GM18511 (cell line): Measurements from ENCODE around the gene HEATR3.
"Not testable (repeated sequence)": the region's sequence is repeated elsewhere in the genome, so short reads cannot be mapped to it uniquely, and the experiment has no call there.

Experiments
- ATAC-seq: cut with Tn5 transposase; IDR thresholded peaks from one replicate; pipeline ENCODE4 v1.9.1; 2021; ENCODE audit warnings: mild to moderate bottlenecking, moderate library complexity; ENCODE audit not compliant: unreplicated experiment

HEATR3 gene

DNA sequence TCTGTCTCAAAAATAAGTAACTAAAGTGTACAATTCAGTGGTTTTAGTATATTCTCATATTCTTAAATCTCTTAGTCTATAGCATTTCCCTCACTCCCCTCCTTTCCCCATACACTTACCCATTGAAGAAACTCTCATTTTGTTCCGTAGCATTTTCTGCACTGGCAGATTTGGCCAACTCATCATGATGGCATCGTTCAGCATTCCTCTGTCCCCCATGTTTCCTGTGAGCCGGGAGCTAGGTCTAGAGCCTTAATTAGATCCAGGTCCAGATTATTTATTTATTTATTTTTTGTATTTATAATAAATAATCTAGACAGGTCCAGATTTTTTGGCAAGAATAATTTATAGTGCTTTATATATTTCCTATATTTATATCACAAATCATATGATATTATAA lies 31.0 kb downstream of the HEATR3 start:
- no peak for ATAC-seq

DNA sequence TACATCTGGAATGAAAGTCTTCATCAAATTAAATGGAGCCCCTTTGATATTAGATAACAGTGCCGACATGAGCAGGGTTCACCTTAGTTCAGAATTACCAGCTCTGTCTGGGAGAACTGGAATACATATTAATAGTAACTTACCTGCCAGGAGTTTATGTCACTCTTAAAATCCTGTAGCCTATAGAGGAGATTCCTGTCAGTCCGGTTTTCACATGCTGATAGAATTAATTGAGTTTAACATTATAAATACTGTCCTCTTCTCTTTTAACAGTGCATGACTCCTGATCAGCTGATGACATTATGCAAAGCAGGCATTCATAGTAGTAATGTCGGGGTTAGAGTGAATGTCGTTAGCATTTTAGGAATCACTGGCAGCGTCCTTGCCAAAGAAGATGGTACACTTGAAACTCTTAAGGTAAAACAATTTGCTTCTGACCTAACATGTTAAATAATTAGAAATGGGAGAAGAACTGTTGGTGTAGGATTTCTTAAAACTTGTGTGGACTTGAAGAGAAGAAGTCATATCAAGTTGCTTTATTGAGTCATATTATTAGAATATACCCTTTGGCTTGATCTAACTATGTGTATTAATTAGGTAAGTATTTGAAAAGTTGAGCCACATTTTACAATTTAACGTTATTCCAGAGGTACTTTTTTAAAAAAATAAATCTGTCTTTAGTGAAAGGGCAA lies 34.3 kb downstream of the HEATR3 start:
- ATAC-seq: no peak

DNA sequence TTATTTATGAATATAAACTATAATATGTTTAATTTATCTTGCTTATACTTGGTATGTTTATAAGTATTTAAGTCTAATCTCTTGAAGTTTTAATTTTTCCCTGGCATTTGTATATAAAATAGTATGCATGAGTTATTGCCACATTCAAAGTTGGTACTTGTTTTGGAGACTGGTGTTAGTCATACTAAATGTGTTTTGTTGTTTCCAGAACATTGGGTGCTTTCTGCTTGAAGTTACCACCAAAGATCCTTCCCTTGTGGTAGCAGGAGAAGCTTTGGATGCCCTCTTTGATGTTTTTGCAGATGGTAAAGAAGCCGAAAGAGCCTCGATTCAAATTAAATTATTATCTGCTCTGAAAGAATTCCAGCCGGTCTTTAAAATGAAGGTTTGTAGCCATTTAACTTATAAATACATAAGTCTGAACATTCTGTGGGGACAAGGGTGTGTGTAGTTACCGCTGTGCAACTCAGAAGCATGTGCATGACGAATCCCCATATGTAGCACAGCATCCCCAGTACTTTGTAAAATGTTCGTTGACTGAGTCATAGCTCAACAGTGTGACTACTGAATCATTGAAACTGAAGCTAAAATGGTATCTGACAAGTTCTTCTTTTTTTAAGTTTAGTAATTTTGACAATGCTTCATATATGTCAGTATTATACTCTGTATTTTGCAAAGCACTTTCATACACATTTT lies 36.4 kb downstream of the HEATR3 start:
- no peak for ATAC-seq

DNA sequence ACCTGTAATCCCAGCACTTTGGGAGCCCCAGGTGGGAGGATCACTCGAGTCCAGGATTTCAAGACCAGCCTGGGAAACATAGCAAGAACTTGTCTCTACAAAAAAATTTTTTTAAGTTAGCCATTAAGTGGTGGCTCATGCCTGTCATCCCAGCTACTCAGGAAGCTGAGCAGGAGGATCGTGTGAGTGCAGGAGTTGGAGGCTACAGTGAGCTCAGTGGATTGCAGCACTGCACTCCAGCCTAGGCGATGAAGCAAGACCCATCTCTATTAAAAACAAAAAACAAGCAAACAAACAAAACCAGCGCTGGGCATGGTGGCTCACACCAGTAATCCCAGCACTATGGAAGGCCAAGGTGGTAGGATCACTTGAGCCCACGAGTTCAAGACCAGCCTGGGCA lies 38.0 kb downstream of the HEATR3 start:
- ATAC-seq: no peak

DNA sequence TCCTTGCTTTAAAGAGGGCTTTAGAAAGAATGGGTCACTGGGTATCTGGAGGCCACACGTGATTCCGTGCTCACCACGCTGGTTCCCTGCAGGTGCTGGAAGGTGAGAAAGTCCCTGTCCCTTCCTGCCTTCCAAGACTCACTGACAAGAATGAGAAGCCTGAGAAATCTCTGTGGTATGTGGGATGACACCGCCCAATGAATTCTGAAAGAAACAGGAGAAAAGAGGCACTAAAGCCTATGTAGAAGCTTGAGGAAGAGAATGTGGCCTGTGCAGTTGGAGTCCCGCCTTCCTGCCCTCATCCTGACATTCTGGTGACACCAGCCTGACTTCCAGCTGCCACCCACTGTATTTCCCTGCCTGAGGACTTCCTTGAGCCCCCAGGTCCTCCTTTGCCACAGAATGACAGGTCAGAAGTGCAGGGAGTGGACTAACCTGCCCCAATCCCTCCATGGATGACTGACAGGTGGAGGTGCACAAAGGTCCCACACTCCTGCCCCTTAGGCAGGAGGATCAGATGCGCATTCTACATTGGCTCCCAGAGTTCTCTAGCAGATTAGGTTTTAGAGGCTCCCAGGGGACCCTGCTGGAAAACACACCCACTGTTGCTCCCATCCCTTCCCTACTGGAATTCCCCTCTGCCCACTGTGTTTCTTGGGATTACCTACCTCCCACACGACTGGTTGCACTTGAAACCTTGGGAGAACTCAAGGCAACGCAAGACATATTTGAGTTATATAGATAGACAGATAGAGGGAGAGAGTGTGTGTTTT lies 48.8 kb downstream of the HEATR3 start:
- ATAC-seq: no peak

DNA sequence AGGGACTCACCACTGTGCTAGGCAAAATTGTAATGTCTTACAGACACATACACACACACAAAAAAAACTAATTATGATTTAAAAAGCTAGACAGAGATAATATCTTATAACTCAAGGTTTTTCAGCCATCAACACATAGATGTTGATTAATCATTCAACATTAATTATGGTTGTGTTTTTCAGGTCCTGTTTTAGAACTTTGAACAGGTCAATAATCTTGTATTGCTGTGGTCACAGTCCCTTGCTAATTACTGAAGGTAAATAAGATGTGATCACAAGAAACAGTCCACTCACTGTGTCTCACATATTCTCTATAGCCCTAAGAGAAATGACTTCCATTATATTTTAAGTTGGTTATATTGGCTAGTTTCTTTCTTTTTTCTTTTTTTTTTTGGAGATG lies 54.9 kb downstream of the HEATR3 start:
- ATAC-seq: no peak

DNA sequence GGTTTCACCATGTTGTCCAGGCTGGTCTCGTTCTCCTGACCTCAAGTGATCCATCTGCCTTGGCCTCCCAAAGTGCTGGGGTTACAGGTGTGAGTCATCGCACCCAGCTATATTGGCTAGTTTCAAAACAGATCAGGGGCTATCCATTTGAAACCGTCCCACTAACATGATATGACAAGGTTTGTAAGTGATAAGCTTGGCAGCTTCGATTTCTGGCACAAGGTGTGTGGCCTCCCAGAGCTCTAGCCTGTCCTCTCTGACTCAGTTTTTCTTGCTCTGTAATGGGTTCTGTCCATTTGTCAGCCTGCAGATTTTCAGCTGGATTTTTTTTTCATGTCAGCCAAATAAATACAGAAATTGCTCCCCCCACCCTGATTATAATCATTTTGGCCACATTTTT lies 55.5 kb downstream of the HEATR3 start:
- ATAC-seq: peak; percentile 73

DNA sequence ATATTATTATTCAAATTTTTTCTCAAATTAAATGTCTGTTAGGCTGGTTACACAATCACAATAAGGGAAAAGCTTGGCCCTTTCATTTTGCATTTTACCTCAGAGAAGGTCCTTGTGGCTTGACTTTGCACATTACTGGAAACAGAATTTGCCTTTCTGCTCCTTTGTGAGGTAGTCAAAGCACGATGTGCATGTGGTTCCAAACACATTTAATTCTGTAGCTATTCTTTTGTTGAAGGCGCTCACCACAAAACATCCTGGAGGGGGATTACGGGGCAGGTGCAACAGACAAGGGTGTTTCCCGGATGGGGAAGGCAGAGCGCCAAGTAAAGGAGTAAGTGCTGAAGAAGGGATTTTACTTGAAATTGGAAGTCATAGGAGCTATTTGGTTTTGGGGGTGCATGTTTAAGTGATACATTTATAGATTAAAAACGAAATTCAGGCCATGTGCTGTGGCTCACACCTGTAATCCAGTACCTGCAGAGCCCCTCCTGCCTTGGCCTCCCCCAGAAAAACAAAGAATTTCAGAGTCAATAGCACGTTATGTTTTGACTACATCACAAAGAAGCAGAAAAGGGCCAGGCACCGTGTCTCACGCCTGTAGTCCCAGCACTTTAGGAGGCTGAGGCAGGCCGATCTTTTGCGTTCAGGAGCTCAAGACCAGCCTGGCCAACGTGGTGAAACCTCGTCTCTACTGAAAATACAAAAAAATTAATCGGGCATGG lies 56.1 kb downstream of the HEATR3 start:
- ATAC-seq: peak; percentile 62

DNA sequence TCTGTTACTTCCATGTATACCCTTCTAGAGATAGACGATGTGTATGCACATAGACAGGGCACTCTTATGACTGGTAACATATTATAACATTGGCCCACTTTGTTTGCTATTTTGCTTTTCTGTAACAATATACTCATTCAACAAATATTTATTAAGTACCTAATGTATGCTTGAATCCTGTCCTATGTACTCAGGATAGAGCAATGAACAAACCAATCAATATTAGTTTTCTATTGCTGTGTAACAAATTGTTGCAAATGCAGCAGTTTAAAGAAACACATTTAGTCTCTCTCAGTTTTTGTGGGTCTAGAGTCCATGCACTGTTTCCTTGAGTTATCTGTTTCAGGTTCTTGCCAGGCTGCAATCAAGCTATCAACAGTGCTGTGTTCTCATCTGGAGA lies 57.6 kb downstream of the HEATR3 start:
- ATAC-seq: no peak

DNA sequence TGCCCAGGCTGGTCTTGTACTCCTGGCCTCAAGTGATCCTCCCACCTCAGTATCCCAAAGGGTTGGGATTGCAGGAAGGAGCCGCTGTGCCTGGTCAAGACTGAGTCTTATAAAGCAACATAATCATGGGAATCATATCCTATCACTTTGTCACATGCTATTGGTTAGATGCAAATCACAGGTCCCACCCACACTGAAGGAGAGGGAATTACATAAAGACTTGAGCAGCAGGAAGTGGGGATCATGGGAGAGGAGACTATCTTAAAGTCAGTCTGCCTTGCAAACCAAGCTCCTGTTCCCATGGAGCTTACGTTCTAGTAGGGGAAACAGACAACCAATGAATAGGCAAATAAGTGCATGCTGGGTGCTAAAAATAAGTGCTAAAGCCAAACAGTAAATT lies 59.0 kb downstream of the HEATR3 start:
- ATAC-seq: no peak

DNA sequence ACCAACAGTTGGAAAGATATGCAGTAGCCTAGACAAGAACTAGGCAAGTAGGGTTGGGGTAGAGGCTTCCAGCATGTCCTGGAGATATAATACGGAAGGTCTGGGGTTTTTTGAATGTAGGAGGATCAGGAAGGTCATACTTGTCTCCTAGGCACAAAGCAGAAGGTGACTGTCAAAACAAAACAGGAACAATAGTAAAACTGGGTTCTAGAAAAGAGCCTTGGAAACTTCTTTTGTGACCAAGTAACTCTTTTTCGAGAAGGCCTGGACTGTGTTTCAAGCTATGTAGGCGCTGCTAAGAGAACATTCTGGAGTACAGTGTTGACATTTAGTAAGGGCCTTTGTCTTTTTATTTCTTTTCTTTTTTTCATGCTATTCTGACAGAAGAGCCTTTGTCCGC lies 60.4 kb downstream of the HEATR3 start:
- no peak for ATAC-seq

DNA sequence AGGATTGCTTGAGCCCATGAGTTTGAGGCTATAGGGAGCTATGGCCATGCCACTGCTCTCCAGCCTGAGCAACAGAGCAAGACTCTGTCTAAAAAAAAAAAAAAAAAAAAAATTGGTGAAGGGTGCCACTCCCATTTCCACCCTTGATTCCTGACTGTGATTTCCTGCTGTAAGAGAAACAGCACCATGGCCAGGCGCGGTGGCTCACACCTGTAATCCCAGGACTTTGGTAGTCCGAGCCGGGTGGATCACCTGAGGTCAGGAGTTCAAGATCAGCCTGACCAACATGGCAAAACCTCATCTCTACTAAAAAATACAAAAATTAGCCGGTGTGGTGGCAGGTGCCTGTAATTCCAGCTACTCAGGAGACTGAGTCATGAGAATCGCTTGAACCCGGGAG lies 66.8 kb downstream of the HEATR3 start:
- not testable (repeated sequence) for ATAC-seq

DNA sequence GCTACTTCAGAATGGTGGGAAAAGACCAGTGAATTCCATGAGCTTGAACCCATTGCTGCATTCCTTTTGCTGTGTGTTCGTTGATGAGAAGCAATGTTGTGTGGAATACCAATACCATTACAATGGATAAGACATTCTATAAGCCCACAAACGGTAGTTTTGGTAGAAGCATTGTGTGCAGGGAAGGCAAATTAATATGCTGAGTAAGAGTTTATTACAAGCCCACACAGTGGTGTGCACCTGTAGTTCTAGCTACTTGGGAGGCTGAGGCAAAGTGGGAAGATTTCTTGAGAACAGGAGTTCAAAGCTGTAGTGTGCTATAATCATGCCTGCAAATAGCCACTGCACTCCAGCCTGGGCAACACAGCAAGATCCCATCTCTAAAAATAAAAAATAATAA lies 67.4 kb downstream of the HEATR3 start:
- no peak for ATAC-seq

DNA sequence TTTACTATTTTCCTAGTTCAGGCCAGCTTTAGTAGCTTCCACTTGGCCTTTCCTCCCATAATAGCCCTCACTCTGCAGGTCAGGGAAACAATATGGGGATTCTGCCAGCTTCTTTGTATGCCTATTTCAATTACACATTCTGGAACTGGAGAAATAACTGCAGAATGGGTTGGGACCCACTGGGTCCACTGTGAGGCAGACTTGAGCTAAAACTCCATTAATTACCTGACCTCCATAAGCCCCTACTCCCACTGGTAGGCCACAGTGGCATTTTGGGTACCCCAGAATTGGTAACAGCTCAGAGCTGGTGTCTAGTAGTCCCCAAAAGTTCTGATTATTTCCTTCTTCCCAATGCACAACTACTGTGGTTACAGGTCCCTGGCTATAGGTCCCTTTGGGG lies 70.6 kb downstream of the HEATR3 start:
- ATAC-seq: no peak

DNA sequence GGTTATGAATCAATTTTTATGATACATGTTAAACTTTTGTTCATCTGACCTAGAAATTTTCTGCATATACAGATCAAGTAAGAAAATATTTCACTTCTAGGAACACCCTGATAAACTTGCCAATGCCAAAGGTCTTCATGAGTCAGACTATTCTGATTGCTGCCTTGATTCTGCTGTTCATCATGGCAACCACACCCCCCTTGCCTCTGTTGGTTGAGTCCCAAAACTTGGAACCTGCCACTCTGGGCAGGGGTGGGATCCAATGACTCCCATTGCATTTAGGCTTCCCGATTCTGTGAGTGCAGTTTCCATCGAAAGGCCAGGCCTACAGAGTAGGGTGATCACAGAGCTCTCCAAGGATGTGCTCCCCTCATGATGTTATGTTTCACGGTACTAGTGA lies 71.5 kb downstream of the HEATR3 start:
- no peak for ATAC-seq

DNA sequence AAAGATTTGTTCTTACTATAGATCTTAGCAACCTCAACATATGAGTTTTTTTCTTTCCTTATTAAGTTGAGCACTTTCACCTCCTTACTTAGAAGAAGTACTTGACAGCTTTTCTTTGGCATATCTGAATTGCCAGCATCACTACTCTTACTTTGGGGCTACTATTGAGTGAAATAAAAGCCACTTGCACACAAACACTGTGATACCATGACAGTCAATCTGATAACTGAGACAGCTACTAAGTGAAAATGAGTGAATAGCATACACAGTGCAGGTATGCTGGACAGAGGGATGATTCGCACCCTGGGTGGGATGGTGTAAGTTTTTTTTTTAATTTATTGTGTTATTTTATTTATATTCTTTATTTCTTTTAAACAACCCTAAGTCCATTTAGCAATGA lies 73.8 kb downstream of the HEATR3 start:
- ATAC-seq: no peak

DNA sequence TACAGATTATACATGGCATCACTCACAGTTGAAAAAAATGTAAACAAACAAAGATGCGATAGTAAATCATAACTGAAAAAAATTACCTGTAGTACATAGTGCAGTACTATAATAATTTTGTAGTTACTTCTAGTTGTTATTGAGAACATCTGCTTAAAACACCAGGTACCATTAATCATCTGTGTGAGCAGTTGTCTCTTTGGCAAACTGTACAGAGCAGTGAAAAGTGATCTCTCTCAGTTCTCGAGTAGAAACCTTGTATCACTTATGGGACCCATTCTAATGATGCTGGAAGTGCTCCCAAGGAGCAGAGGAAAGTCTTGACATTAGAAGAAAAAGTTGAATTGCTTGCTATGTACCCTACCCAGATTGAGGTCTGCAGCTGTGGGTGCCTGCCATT lies 78.4 kb downstream of the HEATR3 start:
- ATAC-seq: no peak

DNA sequence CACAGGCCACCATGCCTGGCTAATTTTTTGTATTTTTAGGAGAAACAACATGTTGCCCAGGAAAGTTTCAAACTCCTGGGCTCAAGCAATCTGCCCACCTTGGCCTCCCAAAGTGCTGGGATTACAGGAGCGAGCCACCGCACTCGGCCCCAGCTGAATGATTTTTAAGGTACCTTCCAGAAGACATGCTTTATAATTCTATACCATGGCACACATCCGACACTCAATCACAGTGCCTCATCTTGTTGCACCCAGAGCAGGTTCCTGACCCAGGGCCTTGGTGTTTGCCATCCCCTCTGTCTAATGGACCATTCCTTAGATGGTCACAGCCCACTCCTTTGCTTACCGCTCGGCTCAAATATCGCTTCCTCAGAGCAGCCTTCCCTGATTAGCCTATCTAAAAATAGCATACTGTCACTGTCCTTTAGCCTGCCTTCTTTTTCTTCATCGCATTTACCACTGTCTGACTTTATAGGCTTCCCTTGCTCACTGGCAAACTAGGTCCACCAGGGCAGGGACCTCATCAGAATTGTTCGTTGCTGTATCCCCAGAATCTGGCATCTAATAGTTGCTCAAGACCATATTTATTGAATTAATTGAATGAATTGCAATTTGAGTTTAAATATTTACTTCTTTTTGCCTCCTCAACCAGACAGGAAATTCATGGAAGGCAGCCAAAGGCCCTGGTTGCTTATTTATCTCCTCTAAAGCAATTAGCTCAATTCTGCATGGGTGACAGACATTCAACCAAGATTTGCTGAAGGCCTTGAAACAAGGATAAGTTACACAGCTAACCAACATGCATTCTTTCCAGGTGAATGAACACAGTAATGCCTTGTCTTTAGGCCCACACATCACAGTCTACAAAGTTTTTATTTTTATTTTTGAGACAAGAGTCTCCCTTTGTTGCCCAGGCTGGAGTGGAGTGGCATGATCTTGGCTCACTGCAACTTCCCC lies 81.0 kb downstream of the HEATR3 start:
- ATAC-seq: no peak

DNA sequence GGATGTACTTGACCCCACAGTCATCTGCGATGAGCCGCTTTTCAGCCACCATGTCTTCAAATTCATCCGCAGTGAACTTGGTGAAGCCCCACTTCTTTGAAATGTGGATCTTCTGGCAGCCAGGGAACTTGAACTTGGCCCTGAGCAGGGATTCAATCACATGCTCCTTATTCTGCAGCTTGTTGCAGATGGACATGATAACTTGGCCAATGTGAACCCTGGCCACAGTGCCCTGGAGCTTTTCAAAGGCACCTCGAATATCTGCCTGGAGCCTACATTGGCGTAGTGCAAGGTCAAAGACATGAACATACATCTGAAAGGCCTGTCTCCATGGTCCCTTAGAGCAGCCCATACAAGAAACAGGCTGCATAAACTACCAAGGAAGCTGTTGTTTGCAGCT lies 85.6 kb downstream of the HEATR3 start:
- ATAC-seq: no peak

DNA sequence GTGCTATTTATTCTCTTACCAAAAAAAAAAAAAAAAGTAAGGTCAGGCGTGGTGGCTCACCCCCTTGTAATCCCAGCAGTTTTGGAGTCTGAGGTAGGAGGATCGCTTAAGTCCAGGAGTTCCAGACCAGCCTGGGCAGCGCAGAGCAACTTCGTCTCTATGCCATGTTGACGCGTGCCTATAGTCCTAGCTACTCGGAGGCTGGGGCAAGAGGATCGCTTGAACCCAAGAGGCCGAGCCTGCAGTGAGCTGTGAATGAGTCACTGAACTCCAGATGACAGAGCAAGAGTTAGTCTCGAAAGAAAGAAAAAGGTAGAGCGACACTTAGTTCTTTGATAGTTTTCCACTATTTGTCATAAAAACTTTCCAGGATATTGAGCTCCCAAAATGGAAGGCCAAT lies 86.0 kb downstream of the HEATR3 start:
- no peak for ATAC-seq
